ENCODE measurements around the gene TMCC1.
"Not testable (repeated sequence)": the region's sequence is repeated elsewhere in the genome, so short reads cannot be mapped to it uniquely, and the experiment has no call there.

DNA sequence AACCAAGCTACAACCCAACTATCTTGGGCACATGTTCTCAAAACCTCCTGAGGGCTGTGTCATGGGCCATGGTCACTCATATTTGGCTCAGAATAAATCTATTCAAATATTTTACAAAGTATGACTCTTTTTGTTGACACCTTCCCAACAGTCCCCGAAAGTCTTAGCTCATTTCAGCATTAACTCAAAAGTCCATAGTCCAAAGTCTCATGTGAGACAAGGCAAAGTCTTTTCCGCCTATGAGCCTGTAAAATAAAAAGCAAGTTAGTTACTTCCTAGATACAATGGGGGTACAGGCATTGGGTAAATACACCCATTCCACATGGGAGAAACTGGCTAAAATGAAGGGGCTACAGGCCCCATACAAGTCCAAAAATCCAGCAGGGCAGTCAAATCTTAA, 197.1 kb downstream of the TMCC1 start:
- TF ChIP-seq, protein P1, sequence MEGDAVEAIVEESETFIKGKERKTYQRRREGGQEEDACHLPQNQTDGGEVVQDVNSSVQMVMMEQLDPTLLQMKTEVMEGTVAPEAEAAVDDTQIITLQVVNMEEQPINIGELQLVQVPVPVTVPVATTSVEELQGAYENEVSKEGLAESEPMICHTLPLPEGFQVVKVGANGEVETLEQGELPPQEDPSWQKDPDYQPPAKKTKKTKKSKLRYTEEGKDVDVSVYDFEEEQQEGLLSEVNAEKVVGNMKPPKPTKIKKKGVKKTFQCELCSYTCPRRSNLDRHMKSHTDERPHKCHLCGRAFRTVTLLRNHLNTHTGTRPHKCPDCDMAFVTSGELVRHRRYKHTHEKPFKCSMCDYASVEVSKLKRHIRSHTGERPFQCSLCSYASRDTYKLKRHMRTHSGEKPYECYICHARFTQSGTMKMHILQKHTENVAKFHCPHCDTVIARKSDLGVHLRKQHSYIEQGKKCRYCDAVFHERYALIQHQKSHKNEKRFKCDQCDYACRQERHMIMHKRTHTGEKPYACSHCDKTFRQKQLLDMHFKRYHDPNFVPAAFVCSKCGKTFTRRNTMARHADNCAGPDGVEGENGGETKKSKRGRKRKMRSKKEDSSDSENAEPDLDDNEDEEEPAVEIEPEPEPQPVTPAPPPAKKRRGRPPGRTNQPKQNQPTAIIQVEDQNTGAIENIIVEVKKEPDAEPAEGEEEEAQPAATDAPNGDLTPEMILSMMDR (IDR thresholded peaks at IDR 0.05), result not testable (repeated sequence)
- TF ChIP-seq POLR2A (IDR thresholded peaks at IDR 0.05), result not testable (repeated sequence)

All from thyroid gland (tissue), 4 donors.